Measurements from ENCODE around the gene BABAM2.

- TF ChIP-seq CTCF (IDR thresholded peaks at IDR 0.05; ENCODE audit: insufficient read depth, low read depth, low read length) (no peak), EZH2 (IDR thresholded peaks at IDR 0.05; ENCODE audit: insufficient read depth, low read length) (no peak)
These were observed 348.7 kb downstream of the BABAM2 start for GRCh38 chr2:28239207-28239606.
